HepG2 (cell line): ENCODE data around the gene BMP2K. TPM values are rescaled to one million over a fixed set of nuclear protein-coding genes. Genes with fewer than 3 reads are reported as not detected.

ENCODE experiments used
- ATAC-seq: fragments of 200-7000 bp; cut with Tn5 transposase; 3 replicates; pipeline ENCODE4 v1.9.1; 2020; ENCODE audit warnings: mild to moderate bottlenecking, moderate library complexity
- BruUV-seq: library from RNA; stranded (reverse); fragments of 400-500 nt; replicated peaks from 2 replicates; lab custom pipeline; 2021; lab: Mats Ljungman, UMichigan
- CTCF ChIA-PET: fragments of 300-600 bp; formaldehyde crosslinking; extraction: SDS; loops from one replicate; lab custom pipeline; 2021; ENCODE audit warnings: low total read pairs, inconsistent platforms, low intra/inter-chr PET ratio; lab: Yijun Ruan, JAX
- POLR2A ChIA-PET: fragments of 350-600 bp; sonication (Branson Sonifier 250); formaldehyde crosslinking; loops from one replicate; lab custom pipeline; 2020; ENCODE audit warnings: antibody characterized with exemption, inconsistent platforms; lab: Yijun Ruan, JAX
- DNase-seq: peaks from one replicate; pipeline ENCODE4 v3.0.0-alpha.2; 2015; ENCODE audit warnings: low spot score
- FAIRE-seq: peaks from 3 replicates; lab custom pipeline; 2011; peaks lifted over from hg19 to GRCh38; lab: Jason Lieb, UNC
- H2AFZ ChIP-seq: one replicate; pipeline ENCODE4 v1.6.1; 2011; ENCODE audit warnings: low read length, inconsistent platforms
- H3K27ac ChIP-seq: fragments of 300-600 bp; 3 replicates; pipeline ENCODE4 v1.8.0; 2011; ENCODE audit warnings: mixed run types, mild to moderate bottlenecking, mixed read lengths, low read length, inconsistent platforms; ENCODE audit not compliant: insufficient read depth; ENCODE audit errors: extremely low read length
- H3K27me3 ChIP-seq, 2 experiments: fragments of 200-600 bp in 1 of 2; 2 replicates in 1 of 2; 3 replicates in 1 of 2; pipeline versions ENCODE4 v1.6.0 to v1.8.0; 2011; ENCODE audit warnings: low read length in 2 of 2, mild to moderate bottlenecking in 2 of 2, moderate library complexity in 2 of 2, inconsistent platforms in 1 of 2; ENCODE audit not compliant: insufficient read depth in 2 of 2, control insufficient read depth in 1 of 2
- H3K36me3 ChIP-seq, 2 experiments: fragments of 200-600 bp in 1 of 2; replicated peaks in 1 of 2; 2 replicates in 1 of 2; 3 replicates in 1 of 2; pipeline versions ENCODE4 v1.5.1 to v1.8.0; 2011; ENCODE audit warnings: low read length in 2 of 2, inconsistent platforms in 1 of 2; ENCODE audit not compliant: insufficient read depth in 2 of 2, control insufficient read depth in 1 of 2
- H3K4me1 ChIP-seq: 2 replicates; pipeline ENCODE4 v1.5.1; 2012; ENCODE audit warnings: low read length, inconsistent platforms; ENCODE audit not compliant: insufficient read depth
- H3K4me2 ChIP-seq: 2 replicates; pipeline ENCODE4 v1.6.0; 2011; ENCODE audit warnings: low read depth, low read length, inconsistent platforms
- H3K4me3 ChIP-seq, 3 experiments: fragments of 200-600 bp in 1 of 3; sonication (generic), shearing (Covaris generic) in 1 of 3; replicated peaks in 1 of 3; 2 replicates each; pipeline ENCODE4 v1.5.1; 2011 to 2016; ENCODE audit warnings: low read length in 3 of 3, inconsistent platforms in 2 of 3, low read depth in 2 of 3, mild to moderate bottlenecking in 2 of 3, control low read depth in 1 of 3, mixed read lengths in 1 of 3; ENCODE audit not compliant: insufficient read depth in 1 of 3
- H3K79me2 ChIP-seq: one replicate; pipeline ENCODE4 v1.6.1; 2011; ENCODE audit warnings: low read length, inconsistent platforms; ENCODE audit not compliant: insufficient read depth
- H3K9ac ChIP-seq: 2 replicates; pipeline ENCODE4 v1.6.0; 2011; ENCODE audit warnings: mild to moderate bottlenecking, low read depth, low read length, inconsistent platforms; ENCODE audit not compliant: insufficient read depth
- H3K9me3 ChIP-seq: 2 replicates; pipeline ENCODE4 v1.5.1; 2012; ENCODE audit warnings: mild to moderate bottlenecking, low read length
- H4K20me1 ChIP-seq: 2 replicates; pipeline ENCODE4 v1.6.0; 2011; ENCODE audit warnings: inconsistent platforms, mild to moderate bottlenecking, low read length, moderate library complexity; ENCODE audit not compliant: insufficient read depth
- MAFF ChIP-seq: IDR thresholded peaks from 2 replicates; pipeline ENCODE4 v1.6.1; 2011; ENCODE audit warnings: low read depth, low read length, improper control_type of control experiment
- MAFK ChIP-seq, 2 experiments: IDR thresholded peaks in 1 of 2; conservative IDR thresholded peaks in 1 of 2; 2 replicates each; pipeline ENCODE4 v1.6.1; 2011; ENCODE audit warnings: improper control_type of control experiment in 2 of 2, low read length in 2 of 2
- ZNF136 ChIP-seq: sonication (generic); formaldehyde crosslinking; IDR thresholded peaks from 2 replicates; pipeline ENCODE4 v1.8.1; 2022; ENCODE audit warnings: low read depth, mild to moderate bottlenecking, moderate library complexity, missing genetic modification reagents
- ZNF451 ChIP-seq: sonication (generic); formaldehyde crosslinking; IDR thresholded peaks from 2 replicates; pipeline ENCODE4 v1.5.0; 2020; ENCODE audit warnings: mild to moderate bottlenecking, missing genetic modification reagents
- ZNF615 ChIP-seq: sonication (generic); formaldehyde crosslinking; IDR thresholded peaks from 2 replicates; pipeline ENCODE4 v1.5.0; 2020; ENCODE audit warnings: mild to moderate bottlenecking, missing genetic modification reagents, borderline replicate concordance
- WGBS: methylation state at CpG from one replicate; pipeline ENCODE4 v1.1.6; 2017; ENCODE audit warnings: low lambda C conversion rate; 5-methylcytosine and 5-hydroxymethylcytosine counted together
- in situ Hi-C: cut with HindIII; loops from 2 replicates; pipeline ENCODE4 v1.10.0; 2017; ENCODE audit warnings: low pct_unique_long_range_greater_than_20kb; ENCODE audit not compliant: extremely low pct_ligation_motif_present
- intact Hi-C: fragments of 100-400 bp; cut with micrococcal nuclease; formaldehyde crosslinking; loops from one replicate; pipeline ENCODE4 v1.10.0; 2022; ENCODE audit not compliant: unreplicated experiment
- polyA plus RNA-seq, 8 experiments: library from polyadenylated mRNA; depleted of rRNA in 3 of 8; stranded (reverse) in 7 of 8; unstranded in 1 of 8; fragments of >200 nt; fragmentation: Illumina TruSeq in 4 of 8; extraction: Trizol in 4 of 8; gene quantifications; 2 replicates each; pipeline versions ENCODE4 v1.2.1 to v1.2.3, GENCODE V29; 2011 to 2016; ENCODE audit warnings: low read depth in 4 of 8, missing spikeins in 1 of 8, mixed read lengths in 1 of 8; ENCODE audit not compliant: insufficient read depth in 1 of 8
- total RNA-seq, 5 experiments: library from RNA; depleted of rRNA; stranded (reverse); fragments of >200 nt; fragmentation: Illumina TruSeq; extraction: Trizol; gene quantifications; 2 replicates each; pipeline ENCODE4 v1.2.3, GENCODE V29; 2016; ENCODE audit warnings: low read depth in 1 of 5
- TF ChIP-seq, protein P1 (sequence below): sonication (generic); formaldehyde crosslinking; IDR thresholded peaks from 2 replicates; pipeline ENCODE4 v1.8.0; 2022; ENCODE audit warnings: mild to moderate bottlenecking, missing genetic modification reagents, borderline replicate concordance

BMP2K gene
- total and polyA plus RNA-seq, 2 of the 13 experiments (the other 11 are each of a cell fraction or from before 2014, with no cell fraction given): 8.6 to 15.2 TPM

DNA sequence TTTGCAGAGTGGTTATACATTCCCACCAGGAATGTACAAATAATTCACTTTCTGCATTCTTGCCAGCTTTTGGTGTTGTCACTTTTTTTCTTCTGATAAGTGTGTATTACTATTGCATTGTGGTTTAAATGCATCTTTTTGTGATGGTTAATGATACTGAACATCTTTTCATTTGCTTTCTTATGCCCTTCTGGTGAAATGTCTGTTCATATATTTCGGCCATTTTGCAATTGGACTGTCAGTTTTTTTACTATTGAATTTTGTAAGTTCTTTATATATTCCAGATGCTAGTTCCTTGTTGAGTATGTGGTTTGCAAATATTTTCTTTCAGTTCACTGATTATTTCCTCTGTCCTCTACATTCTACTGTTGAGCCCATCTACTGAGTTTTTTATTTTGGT, 19.4 kb upstream of the BMP2K start:
- H3K4me1 ChIP-seq: peaks cover 7% of the 10 kb centered on the region; the same call in 1 of the 2 replicates
- in situ Hi-C loops: no loop called here
- no peaks in the 10 kb centered on the region for H3K36me3 ChIP-seq
- 92% methylated on average over 1 of the region's 1 CpG for WGBS
- intact Hi-C loops: no loop called here
- ATAC-seq (no peak), DNase-seq (no peak), FAIRE-seq (no peak)
- no peaks in the 10 kb centered on the region for H4K20me1 ChIP-seq
- CTCF ChIA-PET: no interaction called here
- peaks cover 0 to 3% of the 10 kb centered on the region in 2 experiments; a peak in 1 of 5 replicates for H3K27me3 ChIP-seq
- POLR2A ChIA-PET: no interaction called here
- no TSS peak for BruUV-seq
- H3K9me3 ChIP-seq: no peaks in the 10 kb centered on the region
- H3K4me2 ChIP-seq: no peak overlapping the region
- H3K9ac ChIP-seq: no peak overlapping the region
- TF ChIP-seq, protein P1, sequence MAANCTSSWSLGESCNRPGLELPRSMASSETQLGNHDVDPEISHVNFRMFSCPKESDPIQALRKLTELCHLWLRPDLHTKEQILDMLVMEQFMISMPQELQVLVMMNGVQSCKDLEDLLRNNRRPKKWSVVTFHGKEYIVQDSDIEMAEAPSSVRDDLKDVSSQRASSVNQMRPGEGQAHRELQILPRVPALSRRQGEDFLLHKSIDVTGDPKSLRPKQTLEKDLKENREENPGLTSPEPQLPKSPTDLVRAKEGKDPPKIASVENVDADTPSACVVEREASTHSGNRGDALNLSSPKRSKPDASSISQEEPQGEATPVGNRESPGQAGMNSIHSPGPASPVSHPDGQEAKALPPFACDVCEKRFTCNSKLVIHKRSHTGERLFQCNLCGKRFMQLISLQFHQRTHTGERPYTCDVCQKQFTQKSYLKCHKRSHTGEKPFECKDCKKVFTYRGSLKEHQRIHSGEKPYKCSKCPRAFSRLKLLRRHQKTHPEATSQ (CRISPR knock-in tag): no peak
- TF ChIP-seq ZNF451 (CRISPR knock-in tag) (no peak), ZNF136 (CRISPR knock-in tag) (no peak)
- TF ChIP-seq, all 625 proteins: peak for 0
- no peak overlapping the region for H3K4me3 ChIP-seq
- H3K27ac ChIP-seq: no peak overlapping the region
- H3K79me2 ChIP-seq: no peaks in the 10 kb centered on the region
- H2AFZ ChIP-seq: no peak overlapping the region

DNA sequence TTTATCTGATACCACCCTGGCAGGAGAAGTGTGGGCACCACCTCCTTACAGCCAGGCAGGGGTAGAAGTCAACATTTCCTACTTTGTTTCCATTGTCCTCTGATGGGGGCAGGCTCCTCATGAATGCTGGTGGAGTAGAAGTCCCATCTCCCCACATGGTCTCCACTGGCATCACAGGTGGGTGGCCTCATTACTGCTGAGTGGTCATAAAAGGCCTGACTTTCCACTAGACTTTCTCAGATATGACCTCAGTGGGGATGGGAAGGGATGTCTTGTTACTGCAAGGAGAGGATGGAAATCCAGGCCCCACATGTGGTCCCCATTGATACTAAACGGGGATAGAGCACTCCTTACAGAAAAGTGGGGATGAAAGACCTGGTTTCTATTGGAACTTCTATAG, 18.6 kb upstream of the BMP2K start:
- CTCF ChIA-PET: no interaction called here
- H4K20me1 ChIP-seq: no peaks in the 10 kb centered on the region
- TF ChIP-seq ZNF615 (CRISPR knock-in tag) (no peak), MAFK (conservative IDR thresholded peaks at IDR 0.05 in 1 of 2, IDR thresholded peaks at IDR 0.05 in 1 of 2; ENCODE audit: low read length in 2 of 2) (peak; percentile 67 to 68), MAFF (peak; percentile 54)
- no peak overlapping the region for H3K4me2 ChIP-seq
- ATAC-seq: no peak
- no peaks in the 10 kb centered on the region for H3K9me3 ChIP-seq
- peaks cover 7% of the 10 kb centered on the region; the same call in 1 of the 2 replicates for H3K4me1 ChIP-seq
- 89% methylated on average over 1 of the region's 1 CpG for WGBS
- POLR2A ChIA-PET: no interaction called here
- in situ Hi-C loops: no loop called here
- no TSS peak for BruUV-seq
- H3K27me3 ChIP-seq: peaks cover 0 to 3% of the 10 kb centered on the region in 2 experiments; a peak in 1 of 5 replicates
- intact Hi-C loops: no loop called here
- H2AFZ ChIP-seq: no peak overlapping the region
- DNase-seq: no peak
- no peaks in the 10 kb centered on the region for H3K79me2 ChIP-seq
- FAIRE-seq: no peak
- H3K27ac ChIP-seq: no peak overlapping the region
- no peaks in the 10 kb centered on the region for H3K36me3 ChIP-seq
- no peak overlapping the region for H3K4me3 ChIP-seq
- no peak overlapping the region for H3K9ac ChIP-seq
